Measurements from ENCODE around the gene MRPL50. TPM values are rescaled to one million over a fixed set of nuclear protein-coding genes. Genes with fewer than 3 reads are reported as not detected.

The MRPL50 gene
- total RNA-seq, 1 donor from 2014 or later: 11.6 TPM

- Histone ChIP-seq H3K27me3 (ENCODE audit: control insufficient read depth, insufficient read depth, low read length) (no peaks in the 10 kb centered on the region), H3K36me3 (ENCODE audit: control insufficient read depth, insufficient read depth, low read length) (no peaks in the 10 kb centered on the region), H3K4me3 (ENCODE audit: low read depth, low read length) (no peak overlapping the region)
- TF ChIP-seq CTCF (IDR thresholded peaks at IDR 0.05; ENCODE audit: insufficient read depth, low read length, severe bottlenecking): no peak
- DNase-seq (ENCODE audit: low read depth): no peak
- FAIRE-seq: no peak
Observed at GRCh38 chr9:101417389-101417788, 19.0 kb upstream of the MRPL50 start.

- H3K4me3 ChIP-seq (ENCODE audit: low read depth, low read length): no peak overlapping the region
- DNase-seq (ENCODE audit: low read depth) (no peak), FAIRE-seq (no peak)
- TF ChIP-seq CTCF (IDR thresholded peaks at IDR 0.05; ENCODE audit: insufficient read depth, low read length, severe bottlenecking): no peak
- H3K27me3 ChIP-seq (ENCODE audit: control insufficient read depth, insufficient read depth, low read length): no peaks in the 10 kb centered on the region
- no peaks in the 10 kb centered on the region for H3K36me3 ChIP-seq (ENCODE audit: control insufficient read depth, insufficient read depth, low read length)
Observed at GRCh38 chr9:101415578-101415977, 17.2 kb upstream of the MRPL50 start.

GRCh38 chr9:101414839-101415238 lies 16.4 kb upstream of the MRPL50 start:
- no peak for FAIRE-seq
- no peak for TF ChIP-seq CTCF (IDR thresholded peaks at IDR 0.05; ENCODE audit: insufficient read depth, low read length, severe bottlenecking)
- H3K4me3 ChIP-seq (ENCODE audit: low read depth, low read length): no peak overlapping the region

GRCh38 chr9:101409079-101409477 lies 10.7 kb upstream of the MRPL50 start:
- DNase-seq (ENCODE audit: low read depth) (no peak), FAIRE-seq (no peak)
- H3K4me3 ChIP-seq (ENCODE audit: low read depth, low read length): no peak overlapping the region
- peaks cover 6% of the 10 kb centered on the region for H3K36me3 ChIP-seq (ENCODE audit: control insufficient read depth, insufficient read depth, low read length)
- H3K27me3 ChIP-seq (ENCODE audit: control insufficient read depth, insufficient read depth, low read length): no peaks in the 10 kb centered on the region
- no peak for TF ChIP-seq CTCF (IDR thresholded peaks at IDR 0.05; ENCODE audit: insufficient read depth, low read length, severe bottlenecking)

More at GRCh38 chr9:101414839-101415238, 16.4 kb upstream of the MRPL50 start:
- no peaks in the 10 kb centered on the region for H3K27me3 ChIP-seq (ENCODE audit: control insufficient read depth, insufficient read depth, low read length)
- H3K36me3 ChIP-seq (ENCODE audit: control insufficient read depth, insufficient read depth, low read length): no peaks in the 10 kb centered on the region
- DNase-seq (ENCODE audit: low read depth): no peak

GRCh38 chr9:101408374-101409078 lies 10.1 kb upstream of the MRPL50 start:
- Histone ChIP-seq H3K4me3 (ENCODE audit: low read depth, low read length) (no peak overlapping the region), H3K27me3 (ENCODE audit: control insufficient read depth, insufficient read depth, low read length) (no peaks in the 10 kb centered on the region), H3K36me3 (ENCODE audit: control insufficient read depth, insufficient read depth, low read length) (peaks cover 10% of the 10 kb centered on the region)
- DNase-seq (ENCODE audit: low read depth): no peak
- no peak for TF ChIP-seq CTCF (IDR thresholded peaks at IDR 0.05; ENCODE audit: insufficient read depth, low read length, severe bottlenecking)
- FAIRE-seq: no peak
